ENCODE measurements around the gene CD274.
"Not testable (repeated sequence)": the region's sequence is repeated elsewhere in the genome, so short reads cannot be mapped to it uniquely, and the experiment has no call there.

The CD274 gene

GRCh38 chr9:5450359-5451091, at the start of gene CD274:
TSS of gene CD274 (plus strand) at chr9:5450542. CDS start at chr9:5456114, 5,572 bp downstream.
- DNase-seq: peak; percentile 66

DNA sequence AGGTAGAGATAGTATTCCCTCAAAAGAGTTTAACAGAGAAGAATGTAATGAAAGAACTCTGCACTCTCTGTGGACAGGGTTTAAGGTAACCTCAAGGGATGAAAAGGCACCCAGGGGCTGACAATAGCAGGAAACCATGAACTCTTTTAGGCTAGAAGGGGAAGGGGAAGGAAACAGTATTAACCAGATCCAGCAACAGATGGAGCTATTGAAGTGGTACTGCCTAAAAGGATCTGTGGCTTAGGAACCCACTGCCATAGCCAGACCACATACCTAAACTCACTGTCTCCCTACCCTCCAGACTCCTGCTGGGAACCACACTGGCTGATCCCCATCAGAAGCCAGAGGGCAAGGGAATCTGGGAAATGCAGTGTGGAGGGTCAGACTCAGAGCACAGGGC, 48.1 kb upstream of the CD274 start:
- no peak for DNase-seq

DNA sequence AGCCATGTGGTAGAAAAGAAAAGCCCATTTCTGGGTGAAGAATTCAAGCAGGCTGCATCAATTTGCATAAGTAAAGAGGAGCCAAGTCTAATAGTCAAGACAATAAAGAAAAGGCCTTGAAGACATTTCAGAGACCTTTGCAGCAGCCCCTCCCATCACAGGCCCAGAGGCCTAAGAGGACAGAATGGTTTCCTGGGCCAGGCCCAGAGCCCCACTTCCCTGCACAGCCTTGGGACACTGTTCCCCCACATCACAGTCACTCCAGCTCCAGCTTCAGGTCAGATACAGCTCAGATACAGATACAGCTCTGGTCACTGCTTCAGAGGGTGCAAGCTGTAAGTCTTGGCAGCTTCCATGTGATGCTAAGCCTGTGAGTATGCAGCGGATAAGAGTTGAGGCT, 41.7 kb upstream of the CD274 start:
- no peak for DNase-seq

- no peak for DNase-seq
Observed at GRCh38 chr9:5416953-5417352, 33.4 kb upstream of the CD274 start.

- no peak for DNase-seq
Observed at GRCh38 chr9:5418481-5418880, 31.9 kb upstream of the CD274 start.

DNA sequence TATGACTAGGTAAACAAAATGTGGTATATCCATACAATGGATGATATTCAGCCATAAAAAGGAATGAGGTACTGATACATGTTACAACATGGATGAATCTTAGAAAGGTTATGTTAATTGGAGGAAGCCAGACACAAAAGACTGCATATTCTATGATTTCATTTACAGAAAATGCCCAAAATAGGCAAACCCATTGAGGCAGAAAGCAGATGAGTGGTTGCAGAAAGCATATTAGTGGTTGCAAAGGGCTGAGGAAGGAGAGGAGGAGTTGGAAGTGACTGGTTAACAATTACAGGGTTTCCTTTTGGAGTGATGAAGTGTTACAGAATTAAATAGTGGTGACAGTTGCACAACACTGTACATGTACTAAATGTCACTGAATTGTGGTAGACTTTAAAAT, 30.4 kb upstream of the CD274 start:
- no peak for DNase-seq

DNA sequence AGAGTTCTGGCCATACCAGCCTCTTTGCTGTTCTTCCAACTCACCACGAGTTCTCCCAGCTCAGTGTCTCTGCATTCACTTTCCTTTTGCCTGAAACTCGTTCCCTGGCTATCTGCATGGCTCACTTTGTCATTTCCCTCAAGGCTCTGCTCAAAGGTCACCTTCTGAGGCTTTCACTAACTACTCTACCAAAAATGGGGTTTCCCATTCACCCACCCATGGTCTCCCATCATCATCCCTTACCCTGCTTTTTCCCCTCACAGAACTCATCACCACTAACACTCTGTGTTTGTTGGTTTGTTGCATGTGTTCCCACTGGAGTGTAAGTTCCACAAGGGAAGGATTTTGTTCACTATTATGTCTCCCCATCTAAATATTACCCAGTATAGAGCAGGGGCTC, 29.2 kb upstream of the CD274 start:
- no peak for DNase-seq

DNA sequence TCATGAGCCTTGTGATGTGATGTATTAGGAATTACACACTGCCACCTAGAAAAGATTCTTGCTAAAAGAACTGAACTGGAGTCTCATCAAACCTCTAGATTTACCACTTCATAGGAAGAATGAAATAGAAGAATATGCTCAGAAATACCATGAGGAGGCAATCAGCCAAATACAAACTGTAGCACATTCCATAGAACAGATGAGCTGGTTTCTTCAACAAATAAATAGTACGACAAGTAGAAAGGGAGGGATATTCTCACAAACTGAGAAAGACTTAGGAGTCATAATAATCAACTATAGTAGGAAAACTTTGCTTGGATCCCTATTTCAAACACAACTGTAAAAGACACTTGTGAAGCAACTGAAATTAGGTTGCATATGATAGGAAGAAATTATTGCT, 28.1 kb upstream of the CD274 start:
- no peak for DNase-seq

GRCh38 chr9:5425006-5425628, 25.2 kb upstream of the CD274 start:
- peak; percentile 59 for DNase-seq

GRCh38 chr9:5427005-5427404, 23.3 kb upstream of the CD274 start:
- no peak for DNase-seq

DNA sequence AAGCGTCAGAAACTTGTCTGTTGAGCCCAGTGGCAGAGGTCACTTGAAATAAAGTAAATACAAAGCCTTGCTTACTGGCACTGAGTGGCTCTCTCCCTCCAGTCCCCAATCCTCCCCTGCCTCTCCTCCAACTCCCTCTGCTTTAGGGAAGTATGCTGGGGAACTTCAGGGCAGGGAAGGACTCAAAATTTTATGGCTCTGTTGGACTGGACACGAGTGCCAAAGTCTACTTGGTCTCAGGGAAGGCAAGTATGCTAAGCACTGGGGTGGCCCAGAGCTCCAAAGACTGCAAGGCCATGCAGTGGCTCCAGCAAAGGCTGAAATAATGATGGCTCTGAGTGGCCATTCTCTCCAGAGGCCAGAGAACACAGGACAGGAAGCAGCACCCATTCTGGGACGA, 22.2 kb upstream of the CD274 start:
- DNase-seq: no peak

DNA sequence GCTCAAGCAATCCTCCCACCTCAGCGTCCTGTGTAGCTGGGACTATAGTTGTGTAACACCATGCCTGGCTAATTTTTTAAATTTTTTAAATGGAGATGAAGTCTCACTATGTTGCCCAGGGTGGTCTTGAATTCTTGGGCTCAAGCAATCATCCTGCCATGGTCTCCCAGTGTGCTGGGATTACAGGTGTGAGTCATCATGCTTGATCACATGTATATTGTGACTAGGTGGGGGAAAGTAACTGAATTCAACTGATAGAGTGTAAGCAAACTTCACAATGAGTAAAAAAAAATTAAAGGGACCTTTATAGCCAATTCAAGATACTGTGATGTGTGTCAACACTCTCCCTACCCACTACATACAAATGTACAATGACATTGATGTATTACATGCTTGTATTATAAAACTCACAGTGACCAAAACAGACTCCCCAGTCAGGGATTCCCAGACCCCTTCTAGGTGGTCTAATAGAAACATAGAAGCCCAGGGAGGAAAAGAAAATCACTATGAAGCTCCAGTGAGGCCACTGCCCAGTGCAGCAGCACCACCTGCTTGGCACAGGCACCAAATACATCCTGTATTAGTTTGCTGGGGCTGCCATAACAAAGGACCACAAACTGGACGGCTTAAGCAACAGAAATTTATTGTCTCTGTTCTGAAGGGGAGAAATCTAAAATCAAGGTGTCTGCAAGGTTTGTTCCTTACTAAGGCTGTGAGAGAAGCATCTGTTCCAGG, 21.4 kb upstream of the CD274 start:
- DNase-seq: no peak

DNA sequence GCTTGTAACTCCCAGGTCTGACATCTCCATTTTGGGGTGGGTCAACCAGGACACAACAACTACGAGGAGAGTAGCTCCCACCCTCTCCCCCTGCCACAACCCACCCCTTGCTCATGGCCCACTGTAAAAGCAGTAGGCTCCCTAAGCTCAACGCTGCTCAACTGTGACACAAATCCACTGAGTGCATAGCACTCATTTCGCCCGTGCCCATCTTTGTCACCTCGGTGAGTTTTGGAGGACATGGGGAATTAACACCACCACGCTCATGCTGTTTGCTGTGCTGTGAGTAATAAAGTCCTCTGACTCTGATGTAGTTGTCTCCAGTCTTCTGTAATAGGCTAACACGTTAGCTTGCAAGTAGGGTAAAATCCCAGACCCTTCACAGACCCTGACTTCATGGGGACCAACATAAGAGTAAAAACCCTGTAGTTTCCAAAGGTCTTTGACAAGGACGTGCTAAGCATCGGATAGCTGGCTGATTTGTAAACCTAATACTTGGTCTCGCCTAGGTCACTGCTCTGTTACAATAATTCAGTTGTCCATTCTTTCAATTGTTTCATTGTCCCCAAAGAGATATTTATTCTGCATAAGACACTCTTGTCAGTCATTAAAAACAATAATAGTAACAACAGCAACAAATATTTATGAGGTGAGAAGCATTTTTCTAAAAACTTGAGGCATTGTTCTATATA, 20.3 kb upstream of the CD274 start:
- no peak for DNase-seq

GRCh38 chr9:5430912-5431311, 19.4 kb upstream of the CD274 start:
- no peak for DNase-seq

DNA sequence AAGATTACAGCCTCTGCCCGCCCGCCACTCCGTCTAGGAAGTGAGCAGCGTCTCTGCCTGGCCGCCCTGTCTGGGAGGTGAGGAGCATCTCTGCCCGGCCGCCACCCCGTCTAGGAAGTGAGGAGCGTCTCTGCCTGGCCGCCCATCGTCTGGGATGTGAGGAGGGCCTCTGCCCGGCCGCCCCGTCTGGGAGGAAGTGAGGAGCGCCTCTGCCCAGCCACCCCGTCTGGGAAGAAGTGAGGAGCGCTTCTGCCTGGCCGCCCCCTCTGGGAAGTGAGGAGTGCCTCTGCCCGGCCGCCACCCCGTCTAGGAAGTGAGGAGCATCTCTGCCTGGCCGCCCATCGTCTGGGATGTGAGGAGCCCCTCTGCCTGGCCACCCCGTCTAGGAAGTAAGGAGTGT, 17.5 kb upstream of the CD274 start:
- DNase-seq: not testable (repeated sequence)

DNA sequence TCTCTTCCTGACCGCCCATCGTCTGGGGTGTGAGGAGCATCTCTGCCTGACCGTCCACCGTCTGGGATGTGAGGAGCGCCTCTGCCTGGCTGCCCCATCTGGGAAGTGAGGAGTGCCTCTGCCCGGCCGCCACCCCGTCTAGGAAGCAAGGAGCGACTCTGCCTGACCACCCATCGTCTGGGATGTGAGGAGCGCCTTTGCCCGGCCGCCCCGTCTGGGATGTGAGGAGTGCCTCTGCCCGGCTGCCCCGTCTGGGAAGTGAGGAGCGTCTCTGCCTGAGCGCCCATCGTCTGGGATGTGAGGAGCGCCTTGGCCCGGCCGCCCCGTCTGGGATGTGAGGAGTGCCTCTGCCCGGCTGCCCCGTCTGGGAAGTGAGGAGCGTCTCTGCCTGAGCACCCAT, 17.0 kb upstream of the CD274 start:
- not testable (repeated sequence) for DNase-seq

DNA sequence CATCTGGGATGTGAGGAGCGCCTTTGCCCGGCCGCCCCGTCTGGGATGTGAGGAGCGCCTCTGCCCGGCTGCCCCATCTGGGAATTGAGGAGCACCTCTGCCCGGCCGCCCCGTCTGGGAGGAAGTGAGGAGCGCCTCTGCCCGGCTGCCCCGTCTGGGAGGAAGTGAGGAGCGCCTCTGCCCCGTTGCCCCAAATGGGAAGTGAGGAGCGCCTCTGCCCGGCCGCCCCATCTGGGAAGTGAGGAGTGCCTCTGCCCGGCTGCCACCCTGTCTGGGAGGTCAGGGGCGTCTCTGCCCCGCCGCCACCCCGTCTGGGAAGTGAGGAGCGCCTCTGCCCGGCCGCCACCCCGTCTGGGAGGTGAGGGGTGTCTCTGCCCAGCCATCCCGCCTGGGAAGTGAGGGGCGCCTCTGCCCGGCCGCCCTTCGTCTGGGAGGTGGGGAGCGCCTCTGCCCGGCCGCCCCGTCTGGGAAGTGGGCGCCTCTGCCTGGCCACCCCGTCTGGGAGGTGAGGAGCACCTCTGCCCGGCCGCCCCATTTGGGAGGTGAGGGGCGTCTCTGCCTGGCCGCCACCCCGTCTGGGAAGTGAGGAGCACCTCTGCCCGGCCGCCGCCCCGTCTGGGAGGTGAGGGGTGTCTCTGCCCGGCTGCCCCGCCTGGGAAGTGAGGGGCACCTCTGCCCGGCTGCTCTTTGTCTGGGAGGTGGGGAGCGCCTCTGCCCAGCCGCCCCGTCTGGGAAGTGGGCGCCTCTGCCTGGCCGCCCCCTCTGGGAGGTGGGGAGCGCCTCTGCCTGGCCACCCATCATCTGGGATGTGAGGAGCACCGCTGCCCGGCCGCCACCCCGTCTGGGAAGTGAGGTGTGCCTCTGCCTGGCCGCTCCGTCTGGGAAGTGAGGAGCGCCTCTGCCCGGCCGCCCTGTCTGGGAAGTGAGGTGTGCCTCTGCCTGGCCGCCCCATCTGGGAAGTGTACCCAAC, 16.2 kb upstream of the CD274 start:
- DNase-seq: not testable (repeated sequence)

DNA sequence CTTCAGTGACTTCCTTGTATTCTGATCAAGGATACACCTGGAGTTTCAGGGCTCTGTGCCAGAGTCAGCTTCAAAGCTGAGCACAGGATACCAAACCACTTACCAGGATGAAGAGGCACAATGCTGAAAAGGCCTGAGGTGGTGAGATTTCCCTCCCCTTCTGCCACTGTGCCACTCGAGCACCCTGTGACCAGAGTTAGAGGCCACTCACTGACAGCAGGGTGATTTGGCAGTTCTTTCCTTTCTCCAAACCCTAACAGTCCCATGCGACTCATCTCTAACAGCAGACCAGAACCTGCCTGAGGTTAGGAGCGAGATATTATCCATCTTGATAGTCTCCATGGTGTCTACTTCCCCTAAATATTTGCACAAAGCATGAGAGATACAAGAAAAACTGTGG, 14.4 kb upstream of the CD274 start:
- no peak for DNase-seq

DNA sequence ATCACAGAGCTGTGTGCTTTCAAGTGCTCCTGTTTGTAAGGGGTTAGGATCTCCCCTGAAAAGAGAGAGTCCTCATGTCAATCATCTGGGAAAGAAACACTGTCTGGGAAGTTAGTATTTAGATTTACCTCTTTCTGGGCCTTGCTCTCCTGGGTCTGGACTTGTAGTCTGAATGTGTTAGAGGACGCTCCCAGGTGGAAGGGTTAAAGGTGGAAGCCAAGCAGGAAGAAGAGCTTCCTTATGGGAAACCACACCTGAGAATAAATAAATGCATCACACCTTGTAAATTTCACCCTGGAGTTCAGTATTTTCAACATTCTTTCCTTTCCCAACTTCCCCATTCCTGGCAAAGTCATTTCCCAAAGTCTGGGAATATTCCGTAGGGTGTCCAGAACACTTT, 13.9 kb upstream of the CD274 start:
- no peak for DNase-seq

DNA sequence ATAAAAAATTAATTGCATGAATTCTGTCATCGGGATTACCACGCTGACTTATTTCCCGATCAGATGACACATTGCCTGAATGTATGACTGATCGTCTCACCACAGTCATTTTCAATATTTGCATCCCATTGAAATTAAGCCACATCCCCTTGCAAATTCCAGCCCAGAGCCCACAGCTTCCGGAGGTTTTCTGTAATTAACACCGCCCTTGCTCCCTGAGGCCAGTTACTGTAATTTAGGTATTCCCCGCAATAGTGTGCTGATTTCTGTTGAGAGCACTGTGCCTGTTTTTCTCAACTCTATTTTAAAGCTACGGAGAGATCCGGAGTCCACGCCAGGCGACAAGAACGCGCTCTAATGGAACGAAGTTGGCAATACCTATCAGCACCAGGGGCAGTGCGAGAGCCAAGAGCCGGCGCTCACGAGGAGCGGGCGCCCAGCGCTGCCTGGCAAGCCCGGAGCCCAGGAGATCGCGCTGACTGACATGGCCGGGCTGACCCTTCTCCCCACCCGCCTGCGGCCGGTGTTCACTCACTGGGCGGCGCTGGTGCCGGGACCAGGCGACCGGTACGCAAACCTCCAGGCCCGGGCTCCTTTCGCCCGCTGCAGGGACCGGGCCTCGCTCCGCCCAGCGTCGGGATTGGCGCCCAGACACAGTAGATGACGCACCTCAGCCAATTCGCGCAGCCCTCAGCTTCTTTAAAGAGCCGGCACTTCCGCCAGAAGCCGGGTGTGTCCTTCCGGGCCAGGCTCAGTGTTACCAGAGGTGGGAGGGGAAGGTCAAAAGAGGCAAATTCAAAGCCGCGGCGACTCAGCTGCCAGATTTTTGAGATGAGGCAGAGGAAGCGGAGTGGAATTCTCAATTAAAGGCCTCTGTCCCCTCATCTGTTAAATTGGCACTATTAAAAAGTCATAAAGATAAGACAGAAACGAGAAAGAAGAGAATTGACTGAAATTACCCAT, 12.8 kb upstream of the CD274 start, which contains the start of gene PLGRKT:
TSS of gene PLGRKT (minus strand) at position 672 of the 963 bp plus-strand sequence. CDS start 5,948 bp downstream, outside the sequence.
- peak; percentile 97 for DNase-seq

Measured in NCI-H2171 treated with DMSO at 0.1 percent for 48 hours (cell line).